Karpas-422 (cell line): ENCODE measurements around the gene PINK1. TPM values are rescaled to one million over a fixed set of nuclear protein-coding genes. Genes with fewer than 3 reads are reported as not detected.
"Not testable (repeated sequence)": the region's sequence is repeated elsewhere in the genome, so short reads cannot be mapped to it uniquely, and the experiment has no call there.

Experiments used
- DNase-seq: peaks from one replicate; pipeline ENCODE4 v3.0.0-alpha.2; 2015
- H2AFZ ChIP-seq: fragments of 200-600 bp; sonication (generic); 2 replicates; pipeline ENCODE4 v1.6.1; 2014; ENCODE audit warnings: antibody characterized with exemption, low read length, mixed read lengths
- H3K27ac ChIP-seq: fragments of 200-600 bp; sonication (generic); 2 replicates; pipeline ENCODE4 v1.5.1; 2014; ENCODE audit warnings: mild to moderate bottlenecking, low read length, moderate library complexity
- H3K27me3 ChIP-seq: fragments of 200-600 bp; sonication (generic); 2 replicates; pipeline ENCODE4 v1.6.1; 2014; ENCODE audit warnings: low read length, mixed read lengths
- H3K36me3 ChIP-seq: fragments of 200-600 bp; sonication (generic); 2 replicates; pipeline ENCODE4 v1.6.1; 2014; ENCODE audit warnings: low read length, mixed read lengths; ENCODE audit not compliant: insufficient read depth
- H3K4me1 ChIP-seq: fragments of 200-600 bp; sonication (generic); 2 replicates; pipeline ENCODE4 v1.6.1; 2014; ENCODE audit warnings: mild to moderate bottlenecking, low read length, mixed read lengths
- H3K4me2 ChIP-seq: fragments of 200-600 bp; sonication (generic); 2 replicates; pipeline ENCODE4 v1.6.1; 2014; ENCODE audit warnings: low read length, low read depth, mild to moderate bottlenecking; ENCODE audit not compliant: poor library complexity, severe bottlenecking
- H3K4me3 ChIP-seq: fragments of 200-600 bp; sonication (generic); 2 replicates; pipeline ENCODE4 v1.5.1; 2014; ENCODE audit warnings: mild to moderate bottlenecking, antibody characterized with exemption, low read length, mixed read lengths
- H3K79me2 ChIP-seq: fragments of 200-600 bp; sonication (generic); 2 replicates; pipeline ENCODE4 v1.6.1; 2014; ENCODE audit warnings: mild to moderate bottlenecking, low read length, mixed read lengths
- H3K9ac ChIP-seq: fragments of 200-600 bp; sonication (generic); 2 replicates; pipeline ENCODE4 v1.6.0; 2014; ENCODE audit warnings: low read length
- H3K9me2 ChIP-seq: fragments of 200-600 bp; sonication (generic), shearing (Covaris generic); replicated peaks from 2 replicates; pipeline ENCODE4 v1.6.0; 2014; ENCODE audit warnings: mild to moderate bottlenecking, low read length, moderate library complexity; ENCODE audit not compliant: insufficient read depth
- H3K9me3 ChIP-seq: fragments of 300-700, 200-600 bp; sonication (generic); 2 replicates; pipeline ENCODE4 v1.6.1; 2014; ENCODE audit warnings: low read length, mixed read lengths
- H4K20me1 ChIP-seq: fragments of 200-600 bp; sonication (generic); 2 replicates; pipeline ENCODE4 v1.6.1; 2014; ENCODE audit warnings: mild to moderate bottlenecking, antibody characterized with exemption, low read length, low read depth; ENCODE audit not compliant: insufficient read depth
- total RNA-seq: library from RNA; depleted of rRNA; stranded (reverse); fragments of >200 nt; shearing (Covaris generic); gene quantifications from 2 replicates; pipeline ENCODE4 v1.2.3, GENCODE V29; 2014; ENCODE audit warnings: low replicate concordance

The PINK1 gene
- total RNA-seq, 1 experiment from 2014 or later: 4.0 TPM

- no peaks in the 10 kb centered on the region for H3K9me3 ChIP-seq
- no peaks in the 10 kb centered on the region for H4K20me1 ChIP-seq
- no peak for DNase-seq
- no peaks in the 10 kb centered on the region for H3K9me2 ChIP-seq
- no peak overlapping the region for H3K27ac ChIP-seq
- H3K79me2 ChIP-seq: no peaks in the 10 kb centered on the region
- no peak overlapping the region for H3K4me3 ChIP-seq
- no peak overlapping the region for H3K9ac ChIP-seq
- H2AFZ ChIP-seq: no peak overlapping the region
- no peak overlapping the region for H3K4me2 ChIP-seq
- H3K36me3 ChIP-seq: no peaks in the 10 kb centered on the region
- no peaks in the 10 kb centered on the region for H3K4me1 ChIP-seq
- H3K27me3 ChIP-seq: no peaks in the 10 kb centered on the region
Observed at GRCh38 chr1:20604678-20605077, 28.6 kb upstream of the PINK1 start.

- not testable (repeated sequence) for H4K20me1 ChIP-seq, H3K9ac ChIP-seq, H3K27me3 ChIP-seq, H3K36me3 ChIP-seq, H2AFZ ChIP-seq, DNase-seq, H3K4me1 ChIP-seq, H3K9me3 ChIP-seq, H3K79me2 ChIP-seq, H3K9me2 ChIP-seq, H3K4me2 ChIP-seq, H3K27ac ChIP-seq, H3K4me3 ChIP-seq
Observed at GRCh38 chr1:20606801-20607570, 26.3 kb upstream of the PINK1 start.

GRCh38 chr1:20609541-20609940 lies 23.7 kb upstream of the PINK1 start:
- H3K27ac ChIP-seq: no peak overlapping the region
- no peak for DNase-seq
- H3K4me1 ChIP-seq: no peaks in the 10 kb centered on the region

GRCh38 chr1:20610970-20611369 lies 22.3 kb upstream of the PINK1 start:
- H3K9ac ChIP-seq: no peak overlapping the region
- H4K20me1 ChIP-seq: no peaks in the 10 kb centered on the region
- no peaks in the 10 kb centered on the region for H3K9me3 ChIP-seq
- no peak overlapping the region for H2AFZ ChIP-seq
- no peak overlapping the region for H3K4me2 ChIP-seq
- DNase-seq: no peak
- H3K4me1 ChIP-seq: no peaks in the 10 kb centered on the region
- no peaks in the 10 kb centered on the region for H3K9me2 ChIP-seq
- H3K4me3 ChIP-seq: no peak overlapping the region
- no peaks in the 10 kb centered on the region for H3K27me3 ChIP-seq
- H3K27ac ChIP-seq: no peak overlapping the region
- no peaks in the 10 kb centered on the region for H3K79me2 ChIP-seq
- H3K36me3 ChIP-seq: no peaks in the 10 kb centered on the region

More at GRCh38 chr1:20609541-20609940, 23.7 kb upstream of the PINK1 start:
- Histone ChIP-seq H4K20me1 (no peaks in the 10 kb centered on the region), H3K79me2 (no peaks in the 10 kb centered on the region), H2AFZ (no peak overlapping the region), H3K4me2 (no peak overlapping the region), H3K36me3 (no peaks in the 10 kb centered on the region), H3K9ac (no peak overlapping the region), H3K27me3 (no peaks in the 10 kb centered on the region), H3K9me3 (no peaks in the 10 kb centered on the region), H3K9me2 (no peaks in the 10 kb centered on the region), H3K4me3 (no peak overlapping the region)

GRCh38 chr1:20611652-20612051 lies 21.6 kb upstream of the PINK1 start:
- no peak for DNase-seq
- H3K4me3 ChIP-seq: no peak overlapping the region
- H3K36me3 ChIP-seq: no peaks in the 10 kb centered on the region
- peaks cover 5% of the 10 kb centered on the region; the same call in 1 of the 2 replicates for H3K4me1 ChIP-seq
- no peak overlapping the region for H2AFZ ChIP-seq
- H4K20me1 ChIP-seq: no peaks in the 10 kb centered on the region
- no peak overlapping the region for H3K27ac ChIP-seq
- H3K4me2 ChIP-seq: no peak overlapping the region
- H3K9ac ChIP-seq: no peak overlapping the region
- H3K9me3 ChIP-seq: no peaks in the 10 kb centered on the region
- H3K79me2 ChIP-seq: no peaks in the 10 kb centered on the region
- H3K9me2 ChIP-seq: no peaks in the 10 kb centered on the region
- no peaks in the 10 kb centered on the region for H3K27me3 ChIP-seq

GRCh38 chr1:20612221-20612746 lies 21.0 kb upstream of the PINK1 start:
- no peak overlapping the region for H3K9ac ChIP-seq
- H3K9me2 ChIP-seq: no peaks in the 10 kb centered on the region
- no peaks in the 10 kb centered on the region for H3K27me3 ChIP-seq
- no peak overlapping the region for H3K4me2 ChIP-seq
- H3K4me3 ChIP-seq: no peak overlapping the region
- H4K20me1 ChIP-seq: no peaks in the 10 kb centered on the region
- H3K4me1 ChIP-seq: peaks cover 9% of the 10 kb centered on the region
- no peak overlapping the region for H2AFZ ChIP-seq
- H3K79me2 ChIP-seq: no peaks in the 10 kb centered on the region
- H3K9me3 ChIP-seq: no peaks in the 10 kb centered on the region
- DNase-seq: no peak
- no peaks in the 10 kb centered on the region for H3K36me3 ChIP-seq
- no peak overlapping the region for H3K27ac ChIP-seq

- Histone ChIP-seq H3K79me2 (no peaks in the 10 kb centered on the region), H3K9me3 (no peaks in the 10 kb centered on the region), H3K9me2 (no peaks in the 10 kb centered on the region), H3K27me3 (no peaks in the 10 kb centered on the region), H3K4me3 (no peak overlapping the region), H3K9ac (no peak overlapping the region), H3K4me1 (peaks cover 9% of the 10 kb centered on the region), H4K20me1 (no peaks in the 10 kb centered on the region), H3K4me2 (no peak overlapping the region), H3K36me3 (no peaks in the 10 kb centered on the region), H3K27ac (no peak overlapping the region), H2AFZ (no peak overlapping the region)
- DNase-seq: no peak
Observed at GRCh38 chr1:20614131-20614579, 19.1 kb upstream of the PINK1 start.

GRCh38 chr1:20615946-20616846 lies 17.1 kb upstream of the PINK1 start:
- Histone ChIP-seq H3K79me2 (no peaks in the 10 kb centered on the region), H3K9me2 (no peaks in the 10 kb centered on the region), H3K9me3 (no peaks in the 10 kb centered on the region), H3K27me3 (no peaks in the 10 kb centered on the region), H3K4me2 (peak overlapping the region; percentile 31), H4K20me1 (no peaks in the 10 kb centered on the region), H2AFZ (no peak overlapping the region; the same call in 1 of the 2 replicates), H3K27ac (no peak overlapping the region), H3K36me3 (no peaks in the 10 kb centered on the region), H3K4me3 (no peak overlapping the region), H3K4me1 (peaks cover 9% of the 10 kb centered on the region), H3K9ac (no peak overlapping the region)
- peak; percentile 50 for DNase-seq
